GM19452 (cell line): Measurements from ENCODE around the gene TLL2.

Experiments used
- ATAC-seq: cut with Tn5 transposase; IDR thresholded peaks from one replicate; pipeline ENCODE4 v1.9.1; 2021; ENCODE audit not compliant: unreplicated experiment

Gene TLL2

DNA sequence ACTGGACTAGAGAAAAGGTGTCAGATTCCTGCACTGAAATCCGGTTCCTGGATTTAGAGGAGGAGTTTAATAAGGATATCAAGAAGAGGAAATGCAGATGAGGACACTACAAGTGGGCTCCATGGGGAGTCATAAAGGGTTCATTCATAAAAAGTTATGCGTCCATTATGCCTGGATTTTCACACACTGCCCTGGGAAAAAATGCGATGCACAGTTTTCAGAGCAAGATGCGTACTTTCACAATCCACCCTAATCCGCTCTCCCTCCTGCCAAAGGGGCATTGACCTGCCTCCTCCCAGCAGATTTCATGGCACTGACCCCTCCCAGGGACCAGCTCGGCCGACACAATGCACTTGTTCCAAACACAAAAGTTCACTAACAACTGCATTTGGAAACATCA, 112.7 kb downstream of the TLL2 start:
- ATAC-seq: no peak

DNA sequence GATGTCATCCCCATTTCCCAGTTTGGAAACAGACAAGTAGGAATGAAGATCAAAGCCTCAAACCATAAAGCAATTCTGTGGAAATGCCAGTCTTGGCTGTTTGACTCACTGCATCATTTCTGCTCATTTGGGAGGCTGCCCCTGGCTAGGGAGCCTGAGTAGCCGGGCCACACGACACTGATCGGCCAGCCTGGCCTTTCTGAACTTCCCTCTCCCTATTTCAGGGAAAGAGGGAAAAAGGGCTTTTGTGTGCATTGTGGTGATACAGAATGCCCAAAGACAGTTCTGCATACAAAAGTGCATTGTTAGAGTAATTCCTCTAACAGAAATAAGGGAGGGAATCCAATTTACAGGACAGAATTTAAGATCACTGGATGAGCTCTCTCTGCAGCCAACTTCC, 113.3 kb downstream of the TLL2 start:
- ATAC-seq: no peak

DNA sequence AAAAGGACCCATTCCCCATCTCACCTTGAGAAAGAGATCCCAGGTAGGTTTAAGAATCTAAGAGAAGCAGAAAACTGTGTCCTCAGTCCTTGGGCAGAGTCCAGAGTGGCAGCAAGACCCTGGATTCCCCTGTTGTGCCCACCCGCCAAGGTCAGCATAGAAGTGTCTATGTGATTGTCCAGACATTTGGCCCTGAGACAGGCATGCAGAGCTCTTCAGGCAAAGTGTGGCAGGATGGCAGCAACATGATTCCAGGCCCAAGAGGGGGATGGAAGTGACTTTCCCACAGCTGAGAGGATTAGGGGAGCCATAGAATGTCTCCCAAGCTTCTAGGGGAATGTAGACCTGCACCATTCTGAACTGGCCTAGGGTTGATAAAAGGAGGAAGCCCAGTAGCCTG, 115.8 kb downstream of the TLL2 start:
- no peak for ATAC-seq

DNA sequence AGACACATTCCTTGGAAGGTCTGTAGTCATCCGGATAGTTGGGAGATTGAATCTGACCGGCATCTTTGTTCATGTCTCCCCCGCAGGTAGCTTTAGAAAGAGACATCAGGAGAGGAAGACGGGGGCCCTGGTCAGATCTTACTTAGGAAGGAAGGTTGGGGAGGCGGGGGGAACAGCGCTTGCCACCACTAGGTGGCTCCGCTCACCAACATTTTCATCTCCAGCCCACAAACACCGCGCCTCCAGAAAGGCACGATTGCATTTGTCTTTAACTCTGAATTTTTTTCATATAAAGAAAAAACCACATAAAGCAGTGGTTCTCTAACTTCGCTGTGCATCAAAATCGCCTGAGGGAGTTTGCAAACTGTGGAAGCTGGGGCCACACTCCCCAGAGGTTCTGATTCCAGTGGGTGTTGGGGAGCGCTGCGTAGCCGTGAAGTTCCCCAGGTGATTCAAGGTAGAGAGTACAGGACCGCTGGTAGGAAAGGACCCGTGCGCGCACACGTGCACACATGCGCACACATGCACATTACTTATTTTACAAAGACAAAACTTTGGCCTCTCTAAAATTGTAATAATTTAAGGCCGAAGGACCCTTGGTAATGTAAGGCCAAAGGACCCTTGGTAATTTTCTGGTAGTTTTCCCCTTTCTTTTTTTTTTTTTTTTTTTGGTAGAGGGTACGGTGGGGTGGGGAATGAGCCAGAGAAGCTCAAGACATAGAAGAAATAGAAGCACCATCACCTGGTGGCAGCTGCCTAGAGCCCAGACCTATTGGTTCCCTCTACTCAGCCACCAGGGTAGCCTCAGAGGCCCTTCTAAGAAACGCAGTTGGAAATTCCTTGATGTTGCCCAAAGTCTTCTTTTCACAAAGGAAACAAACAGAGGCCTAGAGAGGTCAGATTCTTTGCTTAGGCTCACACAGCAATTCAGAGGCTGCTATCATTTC, 117.5 kb downstream of the TLL2 start:
- ATAC-seq: no peak

DNA sequence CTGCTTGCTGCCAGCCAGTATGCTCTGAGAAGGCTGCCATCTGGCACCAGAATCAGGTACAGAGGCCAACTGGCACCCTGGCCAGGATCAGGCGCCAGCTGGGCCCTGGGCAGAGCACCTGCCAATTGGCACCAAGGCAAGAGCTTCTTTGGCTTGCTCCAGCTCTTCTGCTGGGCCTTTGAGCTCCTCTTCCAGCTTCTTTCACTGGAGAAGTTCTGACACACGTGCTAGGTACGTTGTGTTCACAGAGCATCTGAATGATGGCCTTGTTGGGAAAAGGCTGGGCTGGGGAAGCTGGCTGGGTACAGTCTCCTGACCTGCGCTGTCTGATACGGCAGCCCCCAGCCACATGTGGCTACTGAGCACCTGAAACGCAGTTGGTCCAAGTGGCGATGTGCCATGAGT, 123.3 kb downstream of the TLL2 start:
- ATAC-seq: no peak

GRCh38 chr10:96389785-96390184, 123.9 kb downstream of the TLL2 start:
- no peak for ATAC-seq

- no peak for ATAC-seq
Measured at GRCh38 chr10:96387601-96388000, 126.1 kb downstream of the TLL2 start.

DNA sequence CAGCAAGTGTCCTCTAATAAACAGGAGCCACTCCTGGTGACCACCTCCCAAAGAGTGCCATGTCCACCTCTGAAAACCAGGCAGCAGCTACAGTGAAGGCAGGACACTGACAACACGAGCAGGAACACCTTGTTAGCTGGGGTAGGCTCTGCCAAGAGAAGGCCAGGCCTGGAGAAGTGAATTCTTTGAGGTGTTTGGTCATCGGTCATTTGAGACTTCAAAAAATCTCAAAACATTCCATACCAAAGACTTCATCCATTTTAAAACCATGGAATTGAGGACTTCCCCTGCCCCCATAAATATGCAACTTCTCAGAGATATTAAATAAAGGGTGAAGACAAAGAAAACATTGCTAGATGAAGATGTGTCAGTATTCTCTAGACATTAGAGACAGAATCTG, 126.6 kb downstream of the TLL2 start:
- ATAC-seq: no peak

GRCh38 chr10:96384506-96384905, 129.2 kb downstream of the TLL2 start:
- no peak for ATAC-seq

DNA sequence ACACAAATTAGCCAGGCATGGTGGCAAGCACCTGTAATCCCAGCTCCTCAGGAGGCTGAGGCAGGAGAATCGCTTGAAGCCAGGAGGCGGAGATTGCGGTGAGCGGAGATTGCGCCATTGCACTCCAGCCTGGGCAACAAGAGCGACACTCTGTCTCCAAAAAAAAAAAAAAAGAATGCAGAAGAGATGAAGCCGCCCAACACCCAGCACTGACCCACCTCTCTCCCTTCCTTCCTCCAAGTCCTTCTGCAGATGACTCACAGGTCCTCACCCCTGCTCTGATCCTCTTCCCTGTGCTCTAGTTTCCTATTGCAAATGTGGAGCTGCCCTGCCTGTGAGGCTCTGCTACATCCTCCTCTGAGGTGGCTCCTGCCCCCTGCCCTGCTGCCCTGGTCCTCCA, 132.9 kb downstream of the TLL2 start:
- no peak for ATAC-seq

- no peak for ATAC-seq
Measured at GRCh38 chr10:96379758-96380157, 134.0 kb downstream of the TLL2 start.

DNA sequence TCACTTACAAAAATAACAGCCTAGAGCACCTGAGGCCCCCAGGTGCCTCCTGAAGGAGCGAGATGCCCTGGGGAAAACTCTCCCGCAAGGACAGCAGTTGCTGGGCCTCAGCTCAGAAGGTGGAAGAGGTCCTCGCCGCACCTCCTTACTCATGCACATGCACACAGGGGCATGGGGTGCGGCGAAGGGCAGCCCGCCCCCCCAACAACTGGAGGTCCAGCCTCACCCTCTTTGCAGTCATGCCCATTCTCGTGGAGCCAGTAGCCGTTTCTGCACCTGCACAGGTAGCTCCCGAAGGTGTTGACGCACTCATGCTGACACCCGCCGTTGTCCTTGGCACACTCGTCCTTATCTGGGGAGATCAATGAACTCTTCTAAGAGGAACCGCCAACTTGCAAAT, 135.0 kb downstream of the TLL2 start:
- ATAC-seq: no peak

DNA sequence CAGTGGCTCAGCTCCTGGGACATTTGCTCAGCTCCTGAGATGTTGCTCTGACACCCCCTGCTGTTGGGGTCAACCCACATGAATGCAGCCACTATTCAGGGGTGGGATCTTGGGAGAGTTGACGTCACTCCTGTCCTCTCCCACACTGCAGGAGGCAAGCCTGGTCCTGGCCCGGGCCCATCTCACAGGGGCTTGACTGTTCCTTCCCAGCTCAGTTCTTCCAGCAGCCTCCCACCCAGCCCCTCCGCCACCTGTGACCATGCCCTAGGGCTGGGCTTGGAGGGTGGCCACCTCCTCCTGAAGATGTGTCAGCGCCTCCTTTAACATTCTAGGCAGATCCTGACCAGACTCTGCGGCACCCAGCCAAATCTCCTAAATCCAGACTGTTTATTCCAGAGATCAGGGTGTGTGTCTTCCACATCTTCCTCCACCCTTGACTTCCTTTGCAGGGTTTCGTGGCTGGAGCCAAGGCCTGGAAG, 135.9 kb downstream of the TLL2 start:
- no peak for ATAC-seq

DNA sequence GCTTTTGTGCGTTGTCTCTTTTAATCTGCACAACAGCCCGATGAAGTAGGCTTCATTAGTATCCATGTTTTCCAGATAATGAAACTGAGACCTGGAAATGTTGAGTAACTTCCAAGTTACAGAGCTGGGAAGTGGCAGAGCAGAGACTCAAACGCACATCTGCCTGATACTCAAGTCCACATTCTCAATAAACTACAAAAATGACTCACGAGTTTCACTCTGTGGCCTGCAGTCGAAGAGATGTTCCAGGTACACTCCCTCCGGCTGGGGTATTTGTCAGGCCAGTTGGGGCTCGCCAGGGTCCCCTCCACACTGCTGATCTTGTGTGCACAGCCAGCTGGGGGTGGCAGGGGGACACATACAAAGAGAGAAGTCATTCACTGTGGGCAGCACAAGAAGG, 137.2 kb downstream of the TLL2 start:
- ATAC-seq: no peak

DNA sequence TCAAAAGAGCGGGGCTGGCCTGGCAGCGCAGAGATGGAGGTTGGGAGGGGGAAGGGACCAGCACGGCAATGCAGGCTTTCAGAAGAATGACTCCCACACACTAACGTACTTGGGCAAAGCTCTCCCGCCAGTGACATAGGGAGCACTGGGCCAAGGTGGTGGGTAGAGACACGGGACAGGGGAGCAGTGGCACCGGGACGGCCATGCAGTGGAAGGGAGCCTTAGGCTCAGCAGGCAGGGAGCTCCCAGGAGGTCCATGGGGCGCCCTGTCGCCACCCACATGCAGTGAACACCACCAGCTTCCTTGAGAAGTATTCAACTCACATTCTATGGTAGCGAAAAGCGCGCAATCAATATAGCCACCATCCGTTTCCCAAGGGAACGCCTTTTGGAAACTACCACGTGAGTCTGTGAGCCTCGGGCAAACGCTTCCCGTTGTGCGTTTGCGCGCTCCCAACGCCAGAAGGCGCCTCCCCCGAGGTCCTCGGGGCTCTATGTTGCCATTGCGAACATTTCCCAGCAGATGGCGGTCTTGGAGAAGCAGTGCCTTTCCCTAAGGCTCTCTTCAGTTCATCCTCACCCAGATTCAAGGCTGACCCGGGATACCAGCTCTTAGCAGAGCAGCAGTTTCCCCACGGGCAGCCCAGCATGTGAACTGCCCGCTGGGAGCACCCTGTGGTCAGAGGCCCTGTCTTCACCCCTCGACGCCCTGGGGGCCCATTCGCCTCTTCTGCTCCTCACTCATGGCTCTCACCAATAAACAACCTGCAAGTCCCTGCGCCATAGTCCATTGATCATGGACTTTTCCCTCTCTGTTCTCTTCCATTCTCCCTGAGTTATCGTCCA, 138.5 kb downstream of the TLL2 start:
- ATAC-seq: peak; percentile 79

DNA sequence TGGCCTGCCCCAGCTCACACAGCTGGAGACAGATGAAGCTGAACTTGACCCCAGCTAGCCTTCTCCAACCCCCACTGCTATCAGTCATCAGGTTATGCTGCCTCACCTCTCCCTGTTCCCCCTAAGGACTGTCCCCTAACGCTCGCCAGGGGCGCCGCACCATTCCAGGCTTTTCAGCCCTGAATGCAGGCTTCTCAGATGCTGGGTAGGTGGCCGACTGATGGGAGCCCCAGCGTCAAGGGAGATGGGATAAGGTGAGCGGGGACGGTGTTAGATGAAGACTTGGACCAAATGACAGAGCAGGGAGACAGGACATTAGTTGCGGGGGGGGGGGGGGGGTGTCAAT, 139.1 kb downstream of the TLL2 start:
- no peak for ATAC-seq

GRCh38 chr10:96374004-96374403, 139.7 kb downstream of the TLL2 start:
- no peak for ATAC-seq

DNA sequence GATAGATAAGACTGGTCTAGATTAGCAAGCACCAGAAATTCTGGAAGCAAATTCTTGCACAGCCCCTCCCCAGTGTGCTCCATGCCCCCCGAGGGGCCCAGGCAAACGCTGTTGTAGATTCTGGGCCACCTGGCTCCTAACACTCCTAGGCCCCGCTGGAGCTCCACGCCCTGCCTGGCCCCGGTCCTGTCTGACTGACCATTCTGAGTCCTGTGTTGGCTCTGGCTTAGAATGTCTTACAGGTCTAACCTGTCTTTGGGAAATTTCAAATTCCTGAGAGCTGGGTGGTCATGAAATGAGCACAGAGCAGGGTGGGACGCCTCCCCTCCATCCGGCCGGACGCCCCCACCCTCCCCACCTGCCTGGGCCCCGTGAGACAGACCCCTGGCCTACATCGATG, 142.4 kb downstream of the TLL2 start:
- no peak for ATAC-seq

DNA sequence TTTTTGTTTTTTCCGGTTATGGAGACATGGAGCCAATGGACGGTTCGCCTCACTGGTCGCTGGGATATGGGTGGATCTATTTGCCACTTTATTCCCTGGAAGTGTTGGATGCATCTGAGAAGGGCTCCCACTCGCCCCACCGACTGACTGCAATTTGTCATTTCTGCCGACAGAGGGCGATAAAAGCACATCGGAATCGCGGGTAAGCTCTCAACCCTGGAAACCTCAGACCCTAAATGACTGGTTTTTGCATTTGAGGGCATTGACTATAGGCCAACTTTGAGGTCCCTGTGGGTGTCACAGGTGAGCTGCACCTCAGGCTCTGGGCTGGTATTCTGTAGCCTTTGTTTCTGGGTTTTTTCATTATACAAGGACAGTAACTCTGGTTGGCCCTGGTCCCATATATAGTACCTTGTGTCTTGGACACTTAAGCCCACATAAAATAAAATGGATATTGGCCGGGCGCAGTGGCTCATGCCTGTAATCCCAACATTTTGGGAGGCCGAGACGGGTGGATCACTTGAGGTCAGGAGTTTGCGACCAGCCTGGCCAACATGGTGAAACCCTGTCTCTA, 143.1 kb downstream of the TLL2 start:
- ATAC-seq: no peak

GRCh38 chr10:96369890-96370583, 143.7 kb downstream of the TLL2 start:
- no peak for ATAC-seq

DNA sequence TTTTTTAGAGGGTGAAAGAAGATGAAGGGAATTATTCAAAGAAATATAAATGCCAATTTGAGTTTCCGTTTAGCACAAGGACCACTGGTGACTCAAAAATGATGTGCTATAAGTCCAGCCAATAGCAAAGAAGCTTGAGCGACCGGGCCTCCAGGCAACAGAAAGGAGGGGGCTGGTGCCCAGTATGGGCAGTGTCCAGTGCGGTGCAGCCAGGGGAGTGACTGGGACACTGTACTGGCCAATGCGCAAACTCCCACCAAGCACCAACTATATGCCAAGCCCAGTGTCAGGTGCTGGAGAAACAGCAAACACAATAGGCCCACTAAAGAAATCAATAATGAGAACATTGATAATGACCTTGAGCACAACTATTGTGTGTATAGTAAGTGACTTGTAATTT, 144.8 kb downstream of the TLL2 start:
- ATAC-seq: no peak
